GM12878 (cell line): ENCODE measurements around the gene SLC23A1.

Experiments
- CTCF ChIP-seq, 3 experiments: IDR thresholded peaks in 2 of 3; conservative IDR thresholded peaks in 1 of 3; 2 replicates each; pipeline ENCODE4 v1.5.1; 2011; ENCODE audit warnings: low read depth in 3 of 3, low read length in 3 of 3, mild to moderate bottlenecking in 3 of 3, control low read depth in 2 of 3, moderate library complexity in 2 of 3, inconsistent platforms in 1 of 3, mixed read lengths in 1 of 3; ENCODE audit not compliant: control insufficient read depth in 2 of 3, insufficient read depth in 1 of 3; ENCODE audit errors: extremely low read depth in 1 of 3
- POLR2A ChIP-seq: IDR thresholded peaks from 2 replicates; pipeline ENCODE4 v1.6.1; 2011; ENCODE audit warnings: low read depth, mild to moderate bottlenecking, low read length
- RBBP5 ChIP-seq: fragments of 200-600 bp; sonication (generic); conservative IDR thresholded peaks from 2 replicates; pipeline ENCODE4 v1.6.1; 2016

GRCh38 chr5:139354186-139354585 is 28.9 kb downstream of the SLC23A1 start:
- TF ChIP-seq RBBP5 = no peak
- no peak for TF ChIP-seq CTCF (IDR thresholded peaks at IDR 0.05 in 2 of 3, conservative IDR thresholded peaks at IDR 0.05 in 1 of 3; ENCODE audit: control insufficient read depth in 2 of 3, extremely low read depth in 1 of 3, insufficient read depth in 1 of 3, low read depth in 3 of 3, low read length in 3 of 3)
- TF ChIP-seq POLR2A = no peak
